Gastroesophageal sphincter (tissue), 3 donors: ENCODE measurements around the gene B4GALNT2.

Experiments used
- CTCF ChIP-seq, 4 experiments: fragments of 200-600 bp in 2 of 4; fragments of 450-650 bp in 2 of 4; sonication (generic) in 1 of 4; IDR thresholded peaks; one replicate each; pipeline ENCODE4 v1.5.1; 2017 to 2019; ENCODE audit warnings: antibody characterized with exemption in 4 of 4, mild to moderate bottlenecking in 2 of 4, moderate library complexity in 2 of 4
- EP300 ChIP-seq: sonication (generic); formaldehyde crosslinking; IDR thresholded peaks from one replicate; pipeline ENCODE4 v1.6.1; 2017; ENCODE audit warnings: antibody characterized with exemption, mild to moderate bottlenecking
- POLR2A ChIP-seq, 2 donors: fragments of 450-650 bp; IDR thresholded peaks; one replicate each; pipeline ENCODE4 v1.6.1; 2017; ENCODE audit warnings: antibody characterized with exemption in 2 of 2, mild to moderate bottlenecking in 2 of 2, moderate library complexity in 1 of 2
- POLR2AphosphoS5 ChIP-seq: sonication (generic); formaldehyde crosslinking; IDR thresholded peaks from one replicate; pipeline ENCODE4 v1.6.1; 2017; ENCODE audit warnings: antibody characterized with exemption

GRCh38 chr17:49217651-49218413, 85.3 kb downstream of the B4GALNT2 start:
- no peak for TF ChIP-seq CTCF (IDR thresholded peaks at IDR 0.05)
- TF ChIP-seq POLR2A (IDR thresholded peaks at IDR 0.05): no peak
- no peak for TF ChIP-seq POLR2AphosphoS5
- TF ChIP-seq EP300: no peak
